Measurements from ENCODE around the gene ZGLP1. TPM values are rescaled to one million over a fixed set of nuclear protein-coding genes. Genes with fewer than 3 reads are reported as not detected.
A peak's percentile ranks its signal among the peaks of the same experiment; 100 is the strongest.

The ZGLP1 gene
- total and polyA plus RNA-seq, 8 donors: 2.8 to 11.9 (median 6.9) TPM

DNA sequence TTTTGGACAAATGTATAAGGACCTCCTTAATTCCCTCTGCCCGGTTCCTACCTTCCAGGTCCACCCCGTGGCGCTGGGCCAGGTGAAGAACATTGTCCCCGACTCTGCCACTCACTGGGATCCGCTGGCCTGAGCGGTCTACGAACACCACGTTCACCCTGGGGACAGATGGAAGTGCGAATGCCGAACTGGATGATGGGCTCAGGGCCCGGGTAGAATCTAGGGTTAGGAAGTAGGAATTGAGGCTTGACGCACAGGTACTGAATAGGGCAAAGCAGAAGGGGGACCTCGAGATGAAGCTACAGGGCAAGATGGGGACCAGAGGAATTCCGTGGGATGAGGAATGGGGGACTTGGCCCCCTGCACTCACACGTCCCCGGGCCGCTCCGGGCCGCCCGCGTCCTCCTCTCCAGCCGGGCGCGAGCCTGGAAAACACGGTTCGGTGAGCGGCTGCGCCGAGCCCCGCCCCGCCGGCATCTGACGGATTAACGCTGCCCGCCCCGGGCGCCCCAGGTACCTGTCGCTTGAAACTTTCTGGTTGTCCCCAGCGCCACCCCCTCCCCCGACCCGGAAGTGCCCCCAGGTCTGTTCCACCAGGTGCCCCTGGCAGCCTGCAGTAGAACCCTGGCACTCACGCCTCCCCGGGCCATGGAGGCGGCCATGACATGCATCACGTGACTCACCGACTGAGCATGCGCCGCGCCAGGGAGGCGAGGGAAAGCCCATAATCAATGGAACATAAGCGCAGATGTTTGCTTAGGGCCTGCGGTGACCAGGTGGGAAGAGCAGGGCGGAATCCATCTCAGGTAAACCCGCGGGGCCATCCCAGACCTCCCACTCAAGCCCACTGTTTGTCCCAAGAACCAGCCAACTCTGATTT, 6.0 kb upstream of the ZGLP1 start, which contains the start of gene FDX2:
FDX2 (minus strand) TSS at position 681 of the 880 bp plus-strand sequence; CDS start at position 662, 19 bp downstream.
- no peaks in the 10 kb centered on the region for H3K9me3 ChIP-seq
- TF ChIP-seq, protein P1, sequence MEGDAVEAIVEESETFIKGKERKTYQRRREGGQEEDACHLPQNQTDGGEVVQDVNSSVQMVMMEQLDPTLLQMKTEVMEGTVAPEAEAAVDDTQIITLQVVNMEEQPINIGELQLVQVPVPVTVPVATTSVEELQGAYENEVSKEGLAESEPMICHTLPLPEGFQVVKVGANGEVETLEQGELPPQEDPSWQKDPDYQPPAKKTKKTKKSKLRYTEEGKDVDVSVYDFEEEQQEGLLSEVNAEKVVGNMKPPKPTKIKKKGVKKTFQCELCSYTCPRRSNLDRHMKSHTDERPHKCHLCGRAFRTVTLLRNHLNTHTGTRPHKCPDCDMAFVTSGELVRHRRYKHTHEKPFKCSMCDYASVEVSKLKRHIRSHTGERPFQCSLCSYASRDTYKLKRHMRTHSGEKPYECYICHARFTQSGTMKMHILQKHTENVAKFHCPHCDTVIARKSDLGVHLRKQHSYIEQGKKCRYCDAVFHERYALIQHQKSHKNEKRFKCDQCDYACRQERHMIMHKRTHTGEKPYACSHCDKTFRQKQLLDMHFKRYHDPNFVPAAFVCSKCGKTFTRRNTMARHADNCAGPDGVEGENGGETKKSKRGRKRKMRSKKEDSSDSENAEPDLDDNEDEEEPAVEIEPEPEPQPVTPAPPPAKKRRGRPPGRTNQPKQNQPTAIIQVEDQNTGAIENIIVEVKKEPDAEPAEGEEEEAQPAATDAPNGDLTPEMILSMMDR (IDR thresholded peaks at IDR 0.05): no peak
- no peaks in the 10 kb centered on the region for H3K27me3 ChIP-seq
- peaks cover 0 to 51% of the 10 kb centered on the region in 2 donors for H3K36me3 ChIP-seq
- H3K4me1 ChIP-seq: peaks cover 4 to 19% of the 10 kb centered on the region in 2 donors
- peak within 1 kb of the TSS; percentile 92 to 94 for H3K4me3 ChIP-seq
- peak; percentile 92 for ATAC-seq
- peak within 1 kb of the TSS; percentile 13 to 63 for H3K27ac ChIP-seq
- intact Hi-C loops (cut with DNase I): no loop called here
- DNase-seq: peak; percentile 79 to 97 (median 88)

DNA sequence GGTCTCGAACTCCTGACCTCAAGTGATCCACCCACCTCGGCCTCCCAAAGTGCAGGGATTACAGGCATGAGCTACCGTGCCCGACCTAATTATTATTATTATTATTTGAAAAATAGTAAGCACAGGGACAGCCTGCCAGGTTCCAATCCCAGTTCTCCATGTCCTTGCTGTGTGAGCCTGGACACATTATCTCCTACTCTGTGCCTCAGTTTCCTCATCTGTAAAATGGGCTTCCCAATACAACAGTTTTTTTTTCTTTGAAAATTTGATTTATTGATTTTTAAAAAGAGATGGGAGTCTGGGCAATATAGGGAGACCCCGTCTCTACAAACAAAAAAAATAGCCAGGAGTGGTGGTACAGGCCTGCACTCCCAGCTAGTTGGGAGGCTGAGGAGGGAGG, 3.3 kb downstream of the ZGLP1 start:
- DNase-seq (no peak), ATAC-seq (no peak)
- TF ChIP-seq, protein P1 (IDR thresholded peaks at IDR 0.05): no peak
- Histone ChIP-seq H3K36me3 (peaks cover 0 to 26% of the 10 kb centered on the region in 2 donors), H3K27me3 (no peaks in the 10 kb centered on the region), H3K9me3 (no peaks in the 10 kb centered on the region), H3K4me1 (peaks cover 0 to 18% of the 10 kb centered on the region in 2 donors), H3K27ac (no peak overlapping the region), H3K4me3 (no peak overlapping the region)
- intact Hi-C loops (cut with DNase I): no loop called here

GRCh38 chr19:10305139-10305806, 4.3 kb downstream of the ZGLP1 start:
- H3K27me3 ChIP-seq: no peaks in the 10 kb centered on the region
- ATAC-seq: peak; percentile 77
- DNase-seq: peak in 2 of 4 donors; percentile 77 to 90
- H3K9me3 ChIP-seq: no peaks in the 10 kb centered on the region
- TF ChIP-seq, protein P1 (IDR thresholded peaks at IDR 0.05): no peak
- peaks cover 0 to 19% of the 10 kb centered on the region in 2 donors for H3K4me1 ChIP-seq
- intact Hi-C loops (cut with DNase I): no loop called here
- H3K36me3 ChIP-seq: peaks cover 0 to 18% of the 10 kb centered on the region in 2 donors
- peak overlapping the region in 1 of 2 donors; percentile 23 for H3K27ac ChIP-seq
- no peak overlapping the region for H3K4me3 ChIP-seq

GRCh38 chr19:10299545-10300458, 9.8 kb downstream of the ZGLP1 start:
- peaks cover 8 to 24% of the 10 kb centered on the region in 2 donors for H3K27me3 ChIP-seq
- no peak overlapping the region for H3K4me3 ChIP-seq
- H3K9me3 ChIP-seq: no peaks in the 10 kb centered on the region
- peaks cover 0 to 4% of the 10 kb centered on the region in 2 donors for H3K36me3 ChIP-seq
- TF ChIP-seq, protein P1 (IDR thresholded peaks at IDR 0.05): no peak
- ATAC-seq (peak; percentile 12), DNase-seq (peak in 1 of 4 donors; percentile 71)
- peaks cover 0 to 37% of the 10 kb centered on the region in 2 donors for H3K4me1 ChIP-seq
- H3K27ac ChIP-seq: no peak overlapping the region
- intact Hi-C loops (cut with DNase I): no loop called here
